ENCODE results near the gene PCCA. TPM values are rescaled to one million over a fixed set of nuclear protein-coding genes. Genes with fewer than 3 reads are reported as not detected.

Gene PCCA
- total and polyA plus RNA-seq, 2 of the 13 experiments (the other 11 are each of a cell fraction or from before 2014, with no cell fraction given): 15.0 to 32.2 TPM

DNA sequence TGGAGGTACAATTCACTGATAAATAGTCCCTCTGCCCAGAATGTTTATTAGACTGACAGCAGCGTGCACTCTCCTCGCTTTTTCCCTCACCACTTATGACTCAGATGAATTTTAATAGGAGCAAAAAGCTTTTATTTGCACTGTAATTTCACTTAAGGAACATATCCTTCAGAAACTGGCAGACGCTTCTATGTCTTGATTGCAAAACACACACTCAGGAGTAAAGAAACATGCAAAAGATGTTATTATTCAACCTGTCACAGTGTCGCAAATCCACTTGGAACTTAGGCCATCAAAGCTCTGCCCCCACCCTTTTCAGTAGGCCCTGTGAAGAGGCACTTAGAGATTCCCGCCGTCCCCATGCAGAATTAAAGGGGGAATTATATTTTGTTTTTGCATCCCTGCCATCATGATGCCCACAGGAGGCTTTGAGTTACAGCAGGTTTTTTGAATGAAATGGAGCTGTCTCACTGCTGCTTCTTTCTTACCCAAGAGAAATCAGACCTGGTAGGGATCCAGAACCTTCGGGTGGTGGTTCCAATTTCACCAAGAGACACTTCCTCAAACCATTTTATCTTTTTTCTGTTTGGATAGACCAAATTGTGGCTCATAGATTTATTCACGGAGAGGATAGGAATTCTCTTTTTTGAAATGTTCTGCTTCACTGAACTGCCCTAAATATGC, 425.2 kb downstream of the PCCA start:
- no peak overlapping the region for H3K4me3 ChIP-seq (replicated peaks in 1 of 3; ENCODE audit: insufficient read depth in 1 of 3, low read depth in 2 of 3, low read length in 3 of 3)
- H3K27me3 ChIP-seq (ENCODE audit: control insufficient read depth in 1 of 2, insufficient read depth in 2 of 2, low read length in 2 of 2): no peaks in the 10 kb centered on the region
- in situ Hi-C loops (cut with HindIII; ENCODE audit: extremely low pct_ligation_motif_present, low pct_unique_long_range_greater_than_20kb) (loop anchor here (10.0 kb wide), 1 partner anchor 599 kb away; no protein-coding TSS in a partner anchor), intact Hi-C loops (cut with micrococcal nuclease; ENCODE audit: unreplicated experiment) (loop anchor here (2.0 to 10.0 kb wide), 2 partner anchors 279 to 529 kb away; partner anchors contain the start of gene ZIC2)
- ChIA-PET POLR2A (no interaction called here), CTCF (ENCODE audit: low intra/inter-chr PET ratio, low total read pairs) (interaction anchor here (0.9 to 1.8 kb wide), 4 partner anchors 74 to 858 kb away, joined by 3 to 30 read pairs (median 4); partner anchors contain the start of gene GGACT)
- TF ChIP-seq CBX2 (IDR thresholded peaks at IDR 0.05; ENCODE audit: low read depth, low read length) (no peak), CBX2 (CRISPR knock-in tag; IDR thresholded peaks at IDR 0.05; ENCODE audit: low read depth) (no peak), POLR2AphosphoS5 (IDR thresholded peaks at IDR 0.05; ENCODE audit: low read depth, low read length) (no peak), CAMTA2 (CRISPR knock-in tag; IDR thresholded peaks at IDR 0.05; ENCODE audit: borderline replicate concordance) (no peak), PRMT3 (CRISPR knock-in tag; IDR thresholded peaks at IDR 0.05; ENCODE audit: borderline replicate concordance, low read depth) (no peak), RCOR2 (CRISPR knock-in tag; IDR thresholded peaks at IDR 0.05) (no peak), ZNF724P (CRISPR knock-in tag; IDR thresholded peaks at IDR 0.05; ENCODE audit: borderline replicate concordance) (no peak), TCF7L2 (IDR thresholded peaks at IDR 0.05; ENCODE audit: low read depth, low read length) (no peak), ZNF20 (CRISPR knock-in tag; IDR thresholded peaks at IDR 0.05) (no peak), ZNF749 (CRISPR knock-in tag; IDR thresholded peaks at IDR 0.05; ENCODE audit: borderline replicate concordance) (no peak), SP1 (IDR thresholded peaks at IDR 0.05) (no peak), SP1 (CRISPR knock-in tag; IDR thresholded peaks at IDR 0.05) (no peak), FOXC1 (CRISPR knock-in tag; IDR thresholded peaks at IDR 0.05; ENCODE audit: borderline replicate concordance) (no peak)
- TF ChIP-seq, protein P1, sequence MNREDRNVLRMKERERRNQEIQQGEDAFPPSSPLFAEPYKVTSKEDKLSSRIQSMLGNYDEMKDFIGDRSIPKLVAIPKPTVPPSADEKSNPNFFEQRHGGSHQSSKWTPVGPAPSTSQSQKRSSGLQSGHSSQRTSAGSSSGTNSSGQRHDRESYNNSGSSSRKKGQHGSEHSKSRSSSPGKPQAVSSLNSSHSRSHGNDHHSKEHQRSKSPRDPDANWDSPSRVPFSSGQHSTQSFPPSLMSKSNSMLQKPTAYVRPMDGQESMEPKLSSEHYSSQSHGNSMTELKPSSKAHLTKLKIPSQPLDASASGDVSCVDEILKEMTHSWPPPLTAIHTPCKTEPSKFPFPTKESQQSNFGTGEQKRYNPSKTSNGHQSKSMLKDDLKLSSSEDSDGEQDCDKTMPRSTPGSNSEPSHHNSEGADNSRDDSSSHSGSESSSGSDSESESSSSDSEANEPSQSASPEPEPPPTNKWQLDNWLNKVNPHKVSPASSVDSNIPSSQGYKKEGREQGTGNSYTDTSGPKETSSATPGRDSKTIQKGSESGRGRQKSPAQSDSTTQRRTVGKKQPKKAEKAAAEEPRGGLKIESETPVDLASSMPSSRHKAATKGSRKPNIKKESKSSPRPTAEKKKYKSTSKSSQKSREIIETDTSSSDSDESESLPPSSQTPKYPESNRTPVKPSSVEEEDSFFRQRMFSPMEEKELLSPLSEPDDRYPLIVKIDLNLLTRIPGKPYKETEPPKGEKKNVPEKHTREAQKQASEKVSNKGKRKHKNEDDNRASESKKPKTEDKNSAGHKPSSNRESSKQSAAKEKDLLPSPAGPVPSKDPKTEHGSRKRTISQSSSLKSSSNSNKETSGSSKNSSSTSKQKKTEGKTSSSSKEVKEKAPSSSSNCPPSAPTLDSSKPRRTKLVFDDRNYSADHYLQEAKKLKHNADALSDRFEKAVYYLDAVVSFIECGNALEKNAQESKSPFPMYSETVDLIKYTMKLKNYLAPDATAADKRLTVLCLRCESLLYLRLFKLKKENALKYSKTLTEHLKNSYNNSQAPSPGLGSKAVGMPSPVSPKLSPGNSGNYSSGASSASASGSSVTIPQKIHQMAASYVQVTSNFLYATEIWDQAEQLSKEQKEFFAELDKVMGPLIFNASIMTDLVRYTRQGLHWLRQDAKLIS (CRISPR knock-in tag; IDR thresholded peaks at IDR 0.05): no peak
- TF ChIP-seq, protein P2, sequence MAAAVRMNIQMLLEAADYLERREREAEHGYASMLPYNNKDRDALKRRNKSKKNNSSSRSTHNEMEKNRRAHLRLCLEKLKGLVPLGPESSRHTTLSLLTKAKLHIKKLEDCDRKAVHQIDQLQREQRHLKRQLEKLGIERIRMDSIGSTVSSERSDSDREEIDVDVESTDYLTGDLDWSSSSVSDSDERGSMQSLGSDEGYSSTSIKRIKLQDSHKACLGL (CRISPR knock-in tag; IDR thresholded peaks at IDR 0.05): no peak
- TF ChIP-seq, protein P3, sequence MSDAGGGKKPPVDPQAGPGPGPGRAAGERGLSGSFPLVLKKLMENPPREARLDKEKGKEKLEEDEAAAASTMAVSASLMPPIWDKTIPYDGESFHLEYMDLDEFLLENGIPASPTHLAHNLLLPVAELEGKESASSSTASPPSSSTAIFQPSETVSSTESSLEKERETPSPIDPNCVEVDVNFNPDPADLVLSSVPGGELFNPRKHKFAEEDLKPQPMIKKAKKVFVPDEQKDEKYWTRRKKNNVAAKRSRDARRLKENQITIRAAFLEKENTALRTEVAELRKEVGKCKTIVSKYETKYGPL (CRISPR knock-in tag; IDR thresholded peaks at IDR 0.05): no peak
- TF ChIP-seq, protein P4, sequence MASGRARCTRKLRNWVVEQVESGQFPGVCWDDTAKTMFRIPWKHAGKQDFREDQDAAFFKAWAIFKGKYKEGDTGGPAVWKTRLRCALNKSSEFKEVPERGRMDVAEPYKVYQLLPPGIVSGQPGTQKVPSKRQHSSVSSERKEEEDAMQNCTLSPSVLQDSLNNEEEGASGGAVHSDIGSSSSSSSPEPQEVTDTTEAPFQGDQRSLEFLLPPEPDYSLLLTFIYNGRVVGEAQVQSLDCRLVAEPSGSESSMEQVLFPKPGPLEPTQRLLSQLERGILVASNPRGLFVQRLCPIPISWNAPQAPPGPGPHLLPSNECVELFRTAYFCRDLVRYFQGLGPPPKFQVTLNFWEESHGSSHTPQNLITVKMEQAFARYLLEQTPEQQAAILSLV (CRISPR knock-in tag; IDR thresholded peaks at IDR 0.05; ENCODE audit: borderline replicate concordance): no peak
- no peak overlapping the region for H2AFZ ChIP-seq (ENCODE audit: low read length)
- no peaks in the 10 kb centered on the region for H3K9me3 ChIP-seq (ENCODE audit: low read length)
- H3K79me2 ChIP-seq (ENCODE audit: insufficient read depth, low read length): no peaks in the 10 kb centered on the region
- WGBS (ENCODE audit: low lambda C conversion rate): 79% methylated on average over 8 of the region's 8 CpGs
- no peak overlapping the region for H3K27ac ChIP-seq (ENCODE audit: extremely low read length, insufficient read depth, low read length)
- no TSS peak for BruUV-seq (replicated peaks)
- ATAC-seq (no peak), FAIRE-seq (no peak), DNase-seq (ENCODE audit: low spot score) (no peak)
- peaks cover 31% of the 10 kb centered on the region for H3K4me1 ChIP-seq (ENCODE audit: insufficient read depth, low read length)
- H3K9ac ChIP-seq (ENCODE audit: insufficient read depth, low read depth, low read length): no peak overlapping the region
- 0 out of 5 replicates have a peak, but pooled peaks cover 0 to 4% of the 10 kb centered on the region in 2 experiments for H3K36me3 ChIP-seq (replicated peaks in 1 of 2; ENCODE audit: control insufficient read depth in 1 of 2, insufficient read depth in 2 of 2, low read length in 2 of 2)
- H4K20me1 ChIP-seq (ENCODE audit: insufficient read depth, low read length): no peaks in the 10 kb centered on the region
- no peak overlapping the region for H3K4me2 ChIP-seq (ENCODE audit: low read depth, low read length)
